GM10847 (cell line): Measurements from ENCODE around the gene TMEM255B.

ENCODE experiments used
- POLR2A ChIP-seq: IDR thresholded peaks from 2 replicates; pipeline ENCODE4 v1.6.1; 2011; ENCODE audit not compliant: insufficient read length; ENCODE audit errors: extremely low read depth

The TMEM255B gene

DNA sequence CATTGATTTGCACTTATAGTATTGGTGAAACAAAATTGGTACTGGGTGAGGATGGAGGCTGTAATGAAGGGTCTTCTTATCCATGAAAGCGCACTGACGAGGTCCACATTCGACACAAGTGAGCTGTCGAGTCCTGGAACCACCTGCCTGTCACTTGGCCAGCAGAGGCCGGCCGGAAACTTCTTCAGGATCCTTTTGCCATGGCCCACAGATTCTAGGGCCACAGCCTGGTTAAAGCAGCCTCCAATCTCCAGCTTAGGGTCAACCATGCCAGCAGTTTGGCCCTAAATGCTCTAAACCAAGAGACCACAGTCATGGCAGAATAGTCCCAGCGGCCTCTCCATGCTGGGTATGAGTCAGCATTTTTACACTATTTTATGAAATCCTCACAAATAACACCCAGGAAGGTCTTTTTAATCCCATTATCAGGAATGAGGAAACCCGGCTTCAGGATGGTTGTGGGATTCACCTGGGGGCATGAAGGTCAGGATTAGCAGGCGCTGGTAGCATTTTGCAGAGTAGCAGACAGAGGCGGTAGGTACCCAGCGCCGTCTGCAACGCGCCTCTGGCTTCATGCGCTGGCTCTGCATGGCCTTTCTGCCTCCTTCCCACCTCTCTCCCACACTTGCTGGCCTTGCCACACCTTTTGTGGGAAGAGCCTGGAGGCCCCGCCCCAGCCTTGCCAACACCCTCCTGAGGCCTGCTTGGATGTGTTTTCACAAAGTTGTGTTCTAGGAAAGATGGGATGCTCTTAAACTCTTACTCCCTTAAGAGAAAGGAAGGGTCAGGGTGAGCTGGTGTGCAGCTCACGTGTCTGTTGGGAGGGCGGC, 89.6 kb downstream of the TMEM255B start:
- TF ChIP-seq POLR2A: no peak

DNA sequence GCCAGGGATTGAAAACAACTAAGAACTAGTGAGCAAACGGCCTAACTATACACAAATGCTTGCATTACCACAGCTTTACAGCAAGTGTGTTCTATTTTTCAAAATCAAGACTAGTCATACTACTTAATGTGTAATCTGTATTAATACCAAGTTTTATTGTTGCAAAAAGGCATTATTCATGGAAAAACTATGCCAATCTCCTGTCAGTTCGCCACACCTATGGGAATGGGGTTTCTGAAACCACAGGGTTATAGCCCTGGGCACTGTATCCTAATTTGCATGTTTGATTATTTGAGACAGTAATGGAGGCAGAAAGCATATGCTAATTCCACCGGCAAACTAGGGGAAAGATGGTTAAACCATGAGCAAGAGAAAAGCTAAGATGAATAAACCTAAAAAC, 90.5 kb downstream of the TMEM255B start:
- TF ChIP-seq POLR2A: no peak

DNA sequence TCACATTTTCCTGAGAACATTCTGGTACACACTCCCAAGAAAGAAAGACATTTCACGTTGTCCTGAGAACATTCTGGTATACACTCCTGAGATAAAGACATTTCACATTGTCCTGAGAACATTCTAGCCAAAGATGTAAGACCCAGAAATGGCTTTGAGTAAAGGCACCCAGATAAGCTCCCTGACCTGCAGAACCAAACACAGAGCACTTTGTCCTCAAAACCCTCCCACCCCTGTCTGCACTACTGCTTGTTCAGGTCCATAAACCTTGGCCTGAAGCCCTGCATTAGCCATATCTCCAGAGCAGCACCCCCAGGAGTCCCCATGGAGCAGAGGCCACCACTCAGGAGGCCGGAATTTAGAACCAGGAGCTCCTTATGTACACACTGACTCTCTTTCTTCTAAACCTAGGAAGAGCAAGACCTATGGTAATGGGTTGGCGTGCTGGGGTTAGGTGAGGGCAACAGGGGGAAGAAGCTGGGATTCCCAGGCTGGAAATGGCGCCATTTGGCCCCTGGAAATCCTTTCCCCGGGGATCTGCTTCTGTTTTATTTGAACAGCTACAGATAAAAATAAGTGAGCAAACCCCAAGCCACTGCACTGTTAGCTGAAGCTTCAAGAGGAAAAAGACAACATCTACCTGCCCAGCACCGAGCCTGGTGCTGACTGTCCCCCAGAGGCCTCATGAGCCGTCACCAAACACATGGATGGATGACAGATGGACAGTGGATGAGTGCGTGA, 91.1 kb downstream of the TMEM255B start:
- TF ChIP-seq POLR2A: no peak

DNA sequence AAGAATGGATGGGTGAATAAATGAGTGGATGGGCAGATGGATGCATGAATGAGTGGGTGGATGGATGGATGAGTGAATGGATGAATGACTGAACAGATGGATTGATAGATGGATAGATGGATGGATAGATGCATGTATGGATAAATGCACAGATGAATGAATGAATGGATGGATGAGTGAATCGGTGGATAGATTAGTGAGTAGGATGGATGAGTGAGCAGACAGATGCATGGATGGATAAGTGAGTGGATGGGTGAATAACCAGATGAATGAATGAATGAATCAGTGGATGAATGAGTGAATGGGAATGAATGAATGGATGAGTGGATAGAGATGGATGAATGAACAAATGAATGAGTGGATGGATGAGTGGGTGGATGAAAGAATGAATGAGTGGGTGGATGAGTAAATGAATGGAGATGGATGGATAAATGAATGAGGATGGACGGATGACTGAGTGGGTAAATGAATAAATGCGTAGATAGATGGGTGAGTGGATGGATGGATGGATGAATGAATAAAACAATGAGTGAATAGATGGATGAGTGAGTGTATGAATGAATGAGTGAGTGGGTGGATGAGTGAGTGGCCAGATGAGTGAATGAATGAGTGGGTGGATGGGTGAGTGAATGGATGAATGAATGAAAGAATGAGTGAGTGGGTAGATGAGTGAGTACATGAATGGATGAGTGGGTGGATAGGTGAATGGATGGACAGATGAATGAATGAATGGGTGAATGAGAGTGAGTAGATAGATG, 91.9 kb downstream of the TMEM255B start:
- TF ChIP-seq POLR2A: no peak

DNA sequence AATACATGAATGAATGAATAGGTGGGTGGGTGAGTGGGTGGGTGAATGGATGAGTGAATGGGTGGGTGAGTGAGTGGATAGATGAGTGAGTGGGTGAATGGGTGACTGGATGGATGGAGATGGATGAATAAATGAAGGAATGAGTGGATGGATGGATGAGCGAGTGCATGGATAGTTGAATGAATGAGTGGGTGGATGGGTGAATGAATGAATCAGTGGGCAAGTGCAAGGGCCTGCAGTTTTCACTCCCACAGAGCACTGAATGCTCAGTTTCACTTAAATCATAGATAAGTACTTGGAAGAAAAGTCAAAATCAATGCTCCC, 92.4 kb downstream of the TMEM255B start:
- TF ChIP-seq POLR2A: no peak

DNA sequence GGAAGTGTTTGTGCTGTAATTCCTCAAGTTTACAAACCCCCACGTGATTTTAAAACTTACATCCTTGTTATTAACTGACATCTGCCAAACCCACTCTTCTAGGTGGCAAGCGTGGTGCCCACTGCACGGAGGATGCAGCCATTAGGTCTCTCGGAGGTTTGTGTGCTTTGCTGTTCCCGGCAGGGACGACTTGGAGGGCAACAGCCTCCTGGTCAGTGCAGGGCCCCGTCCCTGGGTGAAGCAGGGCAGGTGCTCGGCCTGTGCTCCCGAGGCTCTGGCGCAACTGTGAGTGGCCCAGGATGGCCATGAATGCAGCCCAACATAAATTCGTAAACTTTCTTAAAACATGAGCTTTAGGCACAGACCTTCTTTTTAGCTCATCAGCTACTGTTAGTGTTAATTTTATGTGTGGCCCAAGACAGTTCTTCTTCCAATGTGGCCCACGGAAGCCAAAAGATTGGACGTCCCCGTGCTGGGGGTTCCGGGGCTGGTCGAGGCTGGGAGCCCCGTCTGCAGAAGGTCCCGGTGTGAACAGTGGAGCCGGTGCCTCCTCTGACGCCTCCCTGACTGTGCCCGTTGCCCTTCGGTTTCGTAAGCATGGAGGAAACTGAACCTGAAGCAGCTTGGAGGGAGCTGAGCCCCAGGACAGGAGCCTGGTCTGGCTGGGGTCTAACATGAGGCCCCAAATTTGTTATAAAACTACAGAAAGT, 93.0 kb downstream of the TMEM255B start:
- no peak for TF ChIP-seq POLR2A

DNA sequence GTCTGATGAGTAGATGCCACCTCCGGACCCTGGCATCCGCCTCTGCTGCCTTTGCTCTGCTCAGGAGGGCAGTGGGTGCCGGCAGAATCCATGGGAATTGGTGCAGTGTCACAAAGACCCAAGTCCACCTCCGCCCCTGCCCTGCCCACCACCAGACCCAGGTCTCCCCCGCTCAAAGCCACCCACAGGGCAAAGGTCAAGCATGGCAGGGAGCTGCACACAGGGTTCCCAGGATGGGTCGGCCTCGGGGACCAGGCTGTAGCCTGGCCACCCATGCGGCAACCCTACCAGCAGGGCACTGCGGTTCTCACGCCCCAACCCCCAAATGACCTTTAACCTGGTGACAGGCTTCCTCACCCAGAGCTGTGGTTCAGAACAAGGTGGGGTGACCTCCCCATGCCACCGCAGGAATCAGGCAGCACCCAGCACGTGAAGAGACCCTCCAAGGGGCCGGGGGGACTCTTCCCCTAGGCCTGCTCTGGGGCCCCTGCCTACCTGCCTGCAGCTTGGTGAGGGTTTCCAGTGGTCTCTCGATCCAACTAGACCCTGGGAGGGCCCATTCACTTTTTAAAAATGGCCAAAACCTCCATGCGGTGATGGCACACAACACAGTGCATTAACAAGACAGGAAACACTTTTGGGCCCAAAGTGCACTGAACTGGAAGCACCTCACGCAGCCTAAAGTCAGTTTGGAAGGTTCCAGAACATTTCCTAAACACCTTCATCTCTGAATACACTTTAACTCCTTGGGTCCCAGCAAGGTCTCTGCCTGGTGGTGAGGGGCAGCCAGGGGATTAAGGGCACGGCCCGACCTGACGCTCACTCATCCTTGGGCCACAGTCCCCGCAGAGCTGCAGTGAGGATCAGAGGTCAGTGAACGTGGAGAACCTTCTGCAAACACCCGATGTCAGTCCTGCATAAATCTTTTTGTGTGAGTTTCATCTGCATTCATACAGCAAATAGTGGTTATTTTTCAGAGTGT, 93.8 kb downstream of the TMEM255B start:
- TF ChIP-seq POLR2A: no peak

DNA sequence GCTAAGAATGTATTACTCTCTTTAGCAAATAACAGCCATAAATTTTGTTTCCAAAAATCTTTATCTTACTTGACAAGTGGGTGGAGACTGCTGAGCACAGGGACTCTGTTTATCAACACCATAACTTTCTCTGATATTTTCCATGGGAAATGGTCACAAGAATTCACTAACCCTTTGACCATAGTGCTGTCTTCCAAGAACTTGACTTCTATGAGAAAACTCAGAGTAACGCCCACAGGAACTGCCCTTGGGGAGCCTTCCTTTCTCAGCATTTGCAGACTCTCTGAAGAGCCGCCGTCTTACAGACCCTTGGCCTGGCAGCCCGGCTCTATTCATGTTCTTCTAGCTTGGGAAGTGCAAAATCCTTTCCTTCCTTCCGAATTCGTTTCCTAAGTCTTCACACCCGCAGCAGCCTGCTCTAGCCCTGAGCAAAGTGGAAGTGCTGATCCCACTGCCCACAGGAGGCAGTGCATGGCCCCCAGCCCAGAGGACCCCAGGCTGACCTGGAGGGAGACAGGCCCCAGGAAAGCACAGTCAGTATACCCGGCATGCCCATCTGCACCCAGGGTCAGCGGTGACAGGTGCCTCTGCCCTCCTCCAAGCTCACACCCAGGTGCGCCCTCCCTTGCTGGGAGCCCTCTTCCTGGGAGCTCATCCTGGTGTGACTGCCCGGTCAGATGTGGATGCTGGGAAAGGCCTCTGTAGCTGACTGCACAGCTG, 94.7 kb downstream of the TMEM255B start:
- TF ChIP-seq POLR2A: no peak

DNA sequence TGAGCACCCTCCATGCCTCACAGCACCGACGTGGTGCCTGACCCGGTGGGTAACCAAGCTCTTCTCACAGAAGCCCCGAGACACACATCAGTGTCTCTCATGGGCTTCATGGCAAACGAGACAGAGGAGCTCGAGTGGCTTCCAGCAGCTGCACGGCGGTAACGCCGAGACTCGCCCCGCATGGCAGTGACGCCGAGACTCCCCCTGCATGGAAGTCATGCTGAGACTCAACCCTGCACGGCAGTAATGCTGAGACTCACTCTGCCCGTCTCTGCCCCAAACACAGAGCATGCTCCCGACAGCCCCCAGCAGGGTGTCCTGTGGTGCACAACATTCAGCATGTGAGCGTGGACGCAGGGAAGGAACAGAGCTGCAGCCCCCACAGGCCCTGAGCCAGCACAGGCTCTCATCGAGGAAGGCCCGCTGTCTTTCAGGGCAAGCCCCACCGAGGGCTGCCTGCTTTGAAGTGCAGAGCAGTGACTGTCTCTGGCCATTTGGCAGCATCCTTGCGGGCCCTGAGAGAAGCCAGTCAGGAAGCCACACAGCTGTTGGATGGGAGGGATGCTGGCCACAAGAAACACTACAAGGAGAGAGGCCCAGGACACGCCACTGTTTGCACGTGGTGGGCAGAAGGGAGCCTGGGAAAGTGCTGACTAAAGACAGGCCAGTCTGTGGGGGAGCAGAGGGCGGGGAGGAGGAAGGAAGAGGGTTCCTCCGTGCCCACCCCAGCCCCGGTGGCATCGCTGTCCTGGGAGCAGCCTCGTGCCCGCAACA, 95.4 kb downstream of the TMEM255B start:
- no peak for TF ChIP-seq POLR2A

DNA sequence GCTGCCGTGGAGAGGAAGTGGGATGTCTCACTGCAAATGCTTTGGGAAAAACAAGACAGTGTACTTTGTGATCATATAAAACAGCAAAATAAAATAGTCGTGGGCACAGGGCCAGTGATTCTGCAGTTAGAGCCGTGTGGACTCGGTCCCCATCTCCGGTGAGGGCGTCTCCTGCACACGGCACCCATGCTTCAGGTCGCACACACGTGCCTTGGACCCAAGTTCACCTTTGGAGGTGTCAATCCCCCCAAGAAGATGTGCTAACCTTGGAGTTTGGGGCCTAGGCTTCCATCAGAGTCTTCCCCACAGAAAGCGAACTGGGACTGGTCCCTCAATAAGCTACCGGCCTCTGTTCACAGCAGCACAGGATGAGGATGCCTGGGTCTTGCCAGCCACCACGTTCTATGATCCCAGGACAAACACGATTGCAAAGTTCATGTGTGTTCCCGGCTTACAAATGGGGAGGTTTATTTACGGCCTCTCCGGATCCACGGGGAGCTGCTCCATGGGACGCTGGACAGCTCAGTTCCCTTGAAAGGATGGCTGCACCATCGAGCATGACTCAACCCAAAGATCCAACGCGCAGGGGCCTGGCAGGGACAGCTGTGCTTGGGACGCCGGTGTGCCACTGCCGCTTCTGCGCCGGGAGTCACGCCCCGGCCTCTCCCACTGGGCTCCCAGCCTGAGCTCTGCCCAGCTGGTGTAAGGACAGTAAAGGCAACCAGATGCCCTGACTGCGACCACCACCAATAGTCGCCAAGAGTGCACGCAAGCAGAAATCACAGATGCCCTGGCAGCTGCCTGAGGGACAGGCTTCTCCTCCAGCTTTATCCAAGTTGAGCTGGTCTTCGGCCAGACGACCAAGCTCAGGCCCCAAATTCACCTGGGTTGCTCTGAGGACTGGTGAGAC, 96.2 kb downstream of the TMEM255B start:
- no peak for TF ChIP-seq POLR2A

DNA sequence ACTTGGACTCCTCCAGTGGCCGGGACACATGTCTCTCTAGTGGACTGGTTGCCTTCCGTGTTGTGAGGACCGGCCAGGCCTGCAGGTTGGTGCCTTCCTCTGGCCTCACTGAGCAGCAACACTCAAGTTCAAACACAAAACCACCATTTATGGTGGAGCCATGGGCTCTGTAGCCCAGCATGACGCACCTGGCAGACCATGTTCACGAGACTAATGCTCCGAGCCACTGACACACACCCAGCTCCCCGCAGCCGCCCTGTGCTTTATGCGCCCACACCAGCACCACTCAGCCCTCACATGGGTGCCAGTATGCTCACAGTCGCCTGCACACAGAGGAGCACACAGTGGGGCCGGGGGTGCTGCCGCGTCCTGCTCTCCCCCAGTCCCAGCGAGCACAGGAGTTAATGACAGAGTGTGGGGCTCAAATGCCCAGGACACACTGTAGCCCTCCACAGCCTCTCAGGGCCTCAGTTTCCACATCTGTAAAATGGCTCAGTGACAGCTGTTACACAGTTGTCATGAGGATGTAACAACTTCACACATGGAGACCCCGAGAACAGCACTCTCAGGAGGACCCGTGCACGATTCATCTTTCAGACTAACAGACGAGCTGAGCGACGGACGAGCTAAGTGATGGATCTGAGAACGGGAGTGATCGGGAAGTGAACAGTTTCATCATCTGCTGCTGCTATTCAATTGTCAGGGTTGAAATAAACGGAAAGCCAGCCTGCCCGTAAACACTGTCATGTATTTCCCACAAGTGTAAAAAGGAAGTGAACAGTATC, 97.1 kb downstream of the TMEM255B start:
- TF ChIP-seq POLR2A: no peak
